Measurements from ENCODE around the gene PKD1L1.

GRCh38 chr7:47764746-47765145 lies 183.5 kb downstream of the PKD1L1 start:
- TF ChIP-seq YY1 (IDR thresholded peaks at IDR 0.05; ENCODE audit: insufficient read depth, insufficient read length), result no peak
- no peak for TF ChIP-seq ZNF274 (IDR thresholded peaks at IDR 0.05; ENCODE audit: low read depth, low read length)

Measured in NT2/D1 (cell line).